Stimulated activated CD4-positive, alpha-beta T cell treated with anti-CD3 and anti-CD28 coated beads, Interleukin-4, amount 100 ng/mL, for 1 hour (primary cell): ENCODE results near the gene NTSR1.

Source experiments
- DNase-seq: peaks from one replicate; pipeline ENCODE4 v3.0.0-alpha.2; 2020

Gene NTSR1

DNA sequence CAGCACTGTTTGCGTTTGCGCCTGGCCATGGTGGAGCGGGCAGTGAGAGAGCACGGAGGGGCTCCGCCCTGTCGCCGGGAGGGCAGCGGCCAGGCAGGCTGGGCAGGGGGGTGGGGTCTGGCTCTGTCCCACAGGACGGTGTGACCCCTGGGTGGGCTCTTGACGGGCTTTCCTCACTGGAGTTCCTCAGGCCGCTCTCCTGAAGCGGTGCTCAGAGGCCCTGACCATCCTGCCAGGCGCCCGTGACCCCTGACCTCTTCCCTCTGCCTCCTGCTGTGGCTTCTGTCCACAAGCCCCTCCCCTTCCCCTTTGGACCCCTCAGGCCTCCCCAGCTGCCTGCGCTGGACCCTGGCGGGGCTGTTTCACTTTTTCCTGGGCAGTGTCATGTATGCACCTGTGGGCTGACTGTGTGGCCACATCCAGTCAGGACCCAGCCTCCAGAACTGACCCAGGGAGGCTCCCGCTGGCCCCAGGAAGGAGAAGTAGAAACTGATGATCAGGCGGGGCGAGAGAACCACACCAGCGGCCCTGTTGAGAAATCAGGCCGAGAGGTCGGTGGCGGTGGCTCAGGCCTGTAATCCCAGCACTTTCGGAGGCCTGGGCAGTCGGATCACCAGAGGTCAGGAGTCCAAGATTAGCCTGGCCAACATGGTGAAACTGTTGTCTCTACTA is 97.2 kb downstream of the NTSR1 start:
- no peak for DNase-seq

- no peak for DNase-seq
These were observed 97.9 kb downstream of the NTSR1 start for GRCh38 chr20:62806383-62807050.

DNA sequence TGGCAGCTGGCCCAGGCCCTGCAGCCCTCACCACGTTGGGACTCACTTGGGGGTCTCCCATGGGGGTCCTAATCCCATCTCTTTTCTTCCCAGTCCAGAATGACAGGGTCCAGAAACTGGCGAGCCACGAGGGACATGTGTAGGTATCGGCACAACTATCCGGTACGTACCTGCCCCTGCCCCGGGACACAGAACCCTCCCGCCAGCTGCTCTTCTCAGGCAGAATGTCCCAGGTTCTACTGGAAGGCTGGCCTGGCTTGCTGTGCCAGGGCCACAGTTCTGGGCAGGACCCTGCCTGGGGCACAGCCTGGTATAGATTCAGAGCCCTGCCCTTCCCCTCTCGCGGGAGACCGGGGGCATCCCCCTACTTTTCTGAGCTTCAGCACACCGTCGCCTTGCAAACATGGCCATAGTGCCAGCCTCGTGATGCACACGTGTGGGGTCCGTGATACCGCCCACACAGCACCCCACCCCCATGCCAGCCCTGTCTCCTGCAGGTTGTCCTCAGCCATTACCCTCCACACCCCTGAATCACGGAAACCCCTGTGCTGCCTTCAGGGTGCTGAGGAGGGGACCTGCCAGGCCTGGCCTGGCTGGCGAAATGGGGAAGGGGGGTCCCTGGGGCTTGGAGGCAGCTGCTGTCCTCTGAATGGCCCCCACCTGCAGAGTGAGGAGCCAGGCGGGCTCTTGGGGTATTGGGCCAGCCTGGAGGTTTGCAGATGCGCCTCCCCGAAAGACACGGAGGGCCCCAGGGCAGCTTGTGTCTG is 99.0 kb downstream of the NTSR1 start:
- DNase-seq: no peak

DNA sequence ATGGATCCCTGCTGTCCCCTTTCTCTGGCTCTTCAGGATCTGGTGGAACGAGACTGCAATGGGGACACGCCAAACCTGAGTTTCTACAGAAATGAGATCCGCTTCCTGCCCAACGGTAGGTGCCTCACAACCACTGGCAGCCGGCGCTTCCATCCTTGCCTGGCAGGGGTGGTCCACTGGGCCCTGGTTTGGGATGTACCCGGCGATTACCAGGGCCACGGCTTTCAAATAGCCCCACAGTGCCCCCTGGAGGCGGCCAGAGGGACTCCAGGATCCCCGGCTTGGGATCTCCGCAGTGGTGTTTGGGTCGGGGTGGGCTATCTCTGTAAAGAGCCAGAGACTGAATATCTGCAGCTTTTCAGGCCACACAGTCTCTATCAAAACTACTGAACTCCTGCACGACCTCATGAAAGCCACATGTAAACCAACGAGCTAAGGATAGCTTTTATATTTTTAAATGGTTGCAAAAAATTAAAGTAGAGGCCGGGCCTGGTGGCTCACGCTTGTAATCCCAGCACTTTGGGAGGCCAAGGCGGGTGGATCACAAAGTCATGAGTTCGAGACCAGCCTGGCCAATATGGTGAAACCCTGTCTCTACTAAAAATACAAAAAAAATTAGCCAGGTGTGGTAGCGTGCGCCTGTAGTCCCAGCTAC is 99.7 kb downstream of the NTSR1 start:
- DNase-seq: peak; percentile 77

- DNase-seq: no peak
These were observed 101.1 kb downstream of the NTSR1 start for GRCh38 chr20:62809530-62810428.

- no peak for DNase-seq
These were observed 102.7 kb downstream of the NTSR1 start for GRCh38 chr20:62811320-62811719.

DNA sequence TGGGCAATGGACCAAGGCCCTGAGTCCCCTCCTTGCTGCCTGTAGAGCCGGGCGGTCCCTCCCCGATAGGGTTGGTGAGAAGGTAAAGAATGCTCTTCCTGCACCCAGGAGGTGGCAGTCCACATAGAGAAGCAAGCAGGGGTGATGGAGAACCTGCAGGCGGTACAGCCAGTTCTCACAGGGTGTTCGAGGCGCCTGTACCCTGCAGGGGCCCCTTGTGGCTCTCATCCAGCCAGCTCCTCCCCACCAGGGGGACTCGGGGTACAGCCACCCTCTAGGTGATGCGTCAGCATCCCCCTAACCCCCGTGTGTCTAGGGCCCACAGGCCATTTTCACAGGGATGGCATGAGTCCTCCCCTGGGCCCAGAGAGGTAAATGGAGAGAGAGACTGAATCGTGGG is 103.1 kb downstream of the NTSR1 start:
- no peak for DNase-seq
